ENCODE data around the gene PREX1. TPM values are rescaled to one million over a fixed set of nuclear protein-coding genes. Genes with fewer than 3 reads are reported as not detected.

PREX1 gene
- total and polyA plus RNA-seq, 2 experiments from 2014 or later: 4.5 to 12.5 TPM

GRCh38 chr20:48651960-48652359, 175.8 kb downstream of the PREX1 start:
- TF ChIP-seq CTCF (IDR thresholded peaks at IDR 0.05; ENCODE audit: low read depth, low read length): no peak
- no peaks in the 10 kb centered on the region for H3K9me3 ChIP-seq (ENCODE audit: low read depth)
- no peak overlapping the region for H3K27ac ChIP-seq
- H3K36me3 ChIP-seq: peaks cover 6% of the 10 kb centered on the region
- H3K4me3 ChIP-seq: no peak overlapping the region
- H3K27me3 ChIP-seq: no peaks in the 10 kb centered on the region
- no peaks in the 10 kb centered on the region for H3K4me1 ChIP-seq (ENCODE audit: low read depth)
- DNase-seq (ENCODE audit: low read depth in 1 of 2, low spot score in 1 of 2): no peak

- TF ChIP-seq CTCF (IDR thresholded peaks at IDR 0.05; ENCODE audit: low read depth, low read length): no peak
- peaks cover 6% of the 10 kb centered on the region for H3K36me3 ChIP-seq
- H3K4me3 ChIP-seq: no peak overlapping the region
- DNase-seq (ENCODE audit: low read depth in 1 of 2, low spot score in 1 of 2): no peak
- no peaks in the 10 kb centered on the region for H3K27me3 ChIP-seq
- H3K4me1 ChIP-seq (ENCODE audit: low read depth): no peaks in the 10 kb centered on the region
- H3K9me3 ChIP-seq (ENCODE audit: low read depth): no peaks in the 10 kb centered on the region
- no peak overlapping the region for H3K27ac ChIP-seq
These were observed 176.5 kb downstream of the PREX1 start for GRCh38 chr20:48651271-48651670.

GRCh38 chr20:48649868-48650267, 177.9 kb downstream of the PREX1 start:
- no peaks in the 10 kb centered on the region for H3K4me1 ChIP-seq (ENCODE audit: low read depth)
- H3K4me3 ChIP-seq: no peak overlapping the region
- H3K27me3 ChIP-seq: no peaks in the 10 kb centered on the region
- no peak for DNase-seq (ENCODE audit: low read depth in 1 of 2, low spot score in 1 of 2)
- no peak overlapping the region for H3K27ac ChIP-seq
- no peaks in the 10 kb centered on the region for H3K9me3 ChIP-seq (ENCODE audit: low read depth)
- H3K36me3 ChIP-seq: peaks cover 7% of the 10 kb centered on the region
- no peak for TF ChIP-seq CTCF (IDR thresholded peaks at IDR 0.05; ENCODE audit: low read depth, low read length)

- Histone ChIP-seq H3K4me1 (ENCODE audit: low read depth) (no peaks in the 10 kb centered on the region), H3K9me3 (ENCODE audit: low read depth) (no peaks in the 10 kb centered on the region), H3K36me3 (peaks cover 4% of the 10 kb centered on the region), H3K4me3 (no peak overlapping the region), H3K27ac (no peak overlapping the region), H3K27me3 (no peaks in the 10 kb centered on the region)
- TF ChIP-seq CTCF (IDR thresholded peaks at IDR 0.05; ENCODE audit: low read depth, low read length): no peak
- DNase-seq (ENCODE audit: low read depth in 1 of 2, low spot score in 1 of 2): no peak
These were observed 178.6 kb downstream of the PREX1 start for GRCh38 chr20:48649104-48649626.

GRCh38 chr20:48648482-48649051, 179.2 kb downstream of the PREX1 start:
- DNase-seq (ENCODE audit: low read depth in 1 of 2, low spot score in 1 of 2): no peak
- TF ChIP-seq CTCF (IDR thresholded peaks at IDR 0.05; ENCODE audit: low read depth, low read length): no peak
- no peaks in the 10 kb centered on the region for H3K27me3 ChIP-seq
- no peaks in the 10 kb centered on the region for H3K4me1 ChIP-seq (ENCODE audit: low read depth)
- H3K9me3 ChIP-seq (ENCODE audit: low read depth): no peaks in the 10 kb centered on the region
- no peak overlapping the region for H3K4me3 ChIP-seq
- peaks cover 4% of the 10 kb centered on the region for H3K36me3 ChIP-seq
- H3K27ac ChIP-seq: no peak overlapping the region

All from cardiac muscle cell (in vitro differentiated cells and primary cell).